Glutamatergic neuron (in vitro differentiated cells): ENCODE results near the gene MBD4. TPM values are rescaled to one million over a fixed set of nuclear protein-coding genes. Genes with fewer than 3 reads are reported as not detected.
"Not testable (repeated sequence)": the region's sequence is repeated elsewhere in the genome, so short reads cannot be mapped to it uniquely, and the experiment has no call there.

Experiments
- DNase-seq: peaks from one replicate; pipeline ENCODE4 v3.0.0; 2022
- H3K27ac Mint-ChIP-seq: one replicate; pipeline ENCODE4 v1.8.0; 2020; ENCODE audit warnings: mild to moderate bottlenecking, mixed read lengths, inconsistent platforms; ENCODE audit not compliant: unreplicated experiment
- H3K27me3 Mint-ChIP-seq: one replicate; pipeline ENCODE4 v1.8.0; 2020; ENCODE audit warnings: mild to moderate bottlenecking, moderate library complexity, mixed read lengths, inconsistent platforms; ENCODE audit not compliant: unreplicated experiment
- H3K36me3 Mint-ChIP-seq: one replicate; pipeline ENCODE4 v1.8.0; 2020; ENCODE audit warnings: mild to moderate bottlenecking, mixed read lengths, inconsistent platforms; ENCODE audit not compliant: unreplicated experiment
- H3K4me1 Mint-ChIP-seq: one replicate; pipeline ENCODE4 v1.8.0; 2020; ENCODE audit warnings: mild to moderate bottlenecking, low read depth, mixed read lengths, inconsistent platforms; ENCODE audit not compliant: unreplicated experiment
- H3K4me3 Mint-ChIP-seq: one replicate; pipeline ENCODE4 v1.8.0; 2020; ENCODE audit warnings: mild to moderate bottlenecking, mixed read lengths, inconsistent platforms; ENCODE audit not compliant: unreplicated experiment
- H3K9me3 Mint-ChIP-seq: one replicate; pipeline ENCODE4 v1.8.0; 2020; ENCODE audit warnings: mild to moderate bottlenecking, moderate library complexity, mixed read lengths, inconsistent platforms; ENCODE audit not compliant: unreplicated experiment
- CTCF ChIP-seq: fragments of 200-600 bp; sonication (generic); IDR thresholded peaks from one replicate; pipeline ENCODE4 v1.5.0; 2021; ENCODE audit not compliant: partially characterized antibody, unreplicated experiment
- long read RNA-seq: library from polyadenylated mRNA; unstranded; transcript quantifications from one replicate; pipeline ENCODE4 v2.0.0, GENCODE V29; 2020; ENCODE audit not compliant: unreplicated experiment
- total RNA-seq: library from RNA; stranded (reverse); fragmentation: NEBNext Ultra II Directional; extraction: Animal tissue kit (Norgen Biotek cat#: 25700); gene quantifications from one replicate; pipeline ENCODE4 v1.2.1, GENCODE V29; 2021; ENCODE audit not compliant: unreplicated experiment

Gene MBD4
- 21.3 TPM for total RNA-seq
- long read RNA-seq, partial matches to known transcripts = 13 of 24 reads
- long read RNA-seq, other reads (novel, unspliced or antisense) = 7 of 24 reads

GRCh38 chr3:129439817-129440617, at the start of gene MBD4, which contains the start of gene IFT122:
Gene MBD4, minus strand, starts transcription at chr3:129439948. Its CDS starts 115 bp downstream, at chr3:129439833.
Gene IFT122, plus strand, starts transcription at chr3:129440224. Its CDS starts 107 bp downstream, at chr3:129440331.
- H3K27me3 Mint-ChIP-seq = peaks cover 3% of the 10 kb centered on the region
- peak within 1 kb of the TSS; percentile 96 for H3K27ac Mint-ChIP-seq
- TF ChIP-seq CTCF = no peak
- DNase-seq = peak; percentile 97
- no peaks in the 10 kb centered on the region for H3K36me3 Mint-ChIP-seq
- H3K9me3 Mint-ChIP-seq = peaks cover 4% of the 10 kb centered on the region
- H3K4me1 Mint-ChIP-seq = peaks cover 10% of the 10 kb centered on the region
- peak within 1 kb of the TSS; percentile 97 for H3K4me3 Mint-ChIP-seq

GRCh38 chr3:129489258-129489657, 49.5 kb upstream of the MBD4 start:
- H3K4me1 Mint-ChIP-seq = peaks cover 12% of the 10 kb centered on the region
- H3K9me3 Mint-ChIP-seq, H3K4me3 Mint-ChIP-seq, H3K36me3 Mint-ChIP-seq, H3K27ac Mint-ChIP-seq, DNase-seq, H3K27me3 Mint-ChIP-seq: not testable (repeated sequence)

GRCh38 chr3:129487868-129488335, 48.2 kb upstream of the MBD4 start:
- H3K27me3 Mint-ChIP-seq, H3K9me3 Mint-ChIP-seq, H3K4me3 Mint-ChIP-seq, DNase-seq, H3K27ac Mint-ChIP-seq, H3K36me3 Mint-ChIP-seq: not testable (repeated sequence)
- peaks cover 20% of the 10 kb centered on the region for H3K4me1 Mint-ChIP-seq

- Mint-ChIP-seq H3K4me1 (peaks cover 22% of the 10 kb centered on the region), H3K4me3 (no peak overlapping the region), H3K9me3 (no peaks in the 10 kb centered on the region), H3K27me3 (peaks cover 8% of the 10 kb centered on the region), H3K36me3 (no peaks in the 10 kb centered on the region), H3K27ac (no peak overlapping the region)
- no peak for DNase-seq
- TF ChIP-seq CTCF = no peak
Observed at GRCh38 chr3:129487183-129487867, 47.6 kb upstream of the MBD4 start.

- no peak overlapping the region for H3K4me3 Mint-ChIP-seq
Observed at GRCh38 chr3:129486664-129487035, 46.9 kb upstream of the MBD4 start.

More at GRCh38 chr3:129486664-129487035, 46.9 kb upstream of the MBD4 start:
- peaks cover 23% of the 10 kb centered on the region for H3K4me1 Mint-ChIP-seq
- H3K27ac Mint-ChIP-seq = no peak overlapping the region
- no peaks in the 10 kb centered on the region for H3K36me3 Mint-ChIP-seq
- peaks cover 8% of the 10 kb centered on the region for H3K27me3 Mint-ChIP-seq
- no peak for DNase-seq
- TF ChIP-seq CTCF = no peak
- H3K9me3 Mint-ChIP-seq = no peaks in the 10 kb centered on the region
